DMS 273 (cell line): ENCODE data around the gene B3GNT5.

Experiments used
- DNase-seq: peaks from one replicate; lab custom pipeline; 2025; ENCODE audit not compliant: unreplicated experiment; lab: John Stamatoyannopoulos, UW

The B3GNT5 gene

DNA sequence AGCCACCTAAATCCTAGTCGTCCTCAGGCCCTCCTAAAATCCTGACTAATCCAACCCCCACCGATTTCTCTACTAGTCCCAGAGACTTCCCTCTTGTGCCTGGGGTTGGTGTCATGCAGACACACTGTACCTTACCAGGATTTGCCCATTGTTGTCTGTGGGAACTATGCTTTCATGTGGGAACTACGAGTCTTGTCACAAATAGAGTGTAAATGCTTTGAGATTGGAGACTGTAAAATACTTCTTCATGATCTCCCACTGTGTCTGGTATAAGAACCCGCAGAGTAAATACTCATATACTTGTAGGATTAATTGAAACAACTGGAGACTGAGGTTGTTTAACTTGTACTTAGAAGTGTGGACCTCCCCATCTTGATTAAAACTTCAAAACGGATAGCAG, 11.2 kb downstream of the B3GNT5 start:
- no peak for DNase-seq

DNA sequence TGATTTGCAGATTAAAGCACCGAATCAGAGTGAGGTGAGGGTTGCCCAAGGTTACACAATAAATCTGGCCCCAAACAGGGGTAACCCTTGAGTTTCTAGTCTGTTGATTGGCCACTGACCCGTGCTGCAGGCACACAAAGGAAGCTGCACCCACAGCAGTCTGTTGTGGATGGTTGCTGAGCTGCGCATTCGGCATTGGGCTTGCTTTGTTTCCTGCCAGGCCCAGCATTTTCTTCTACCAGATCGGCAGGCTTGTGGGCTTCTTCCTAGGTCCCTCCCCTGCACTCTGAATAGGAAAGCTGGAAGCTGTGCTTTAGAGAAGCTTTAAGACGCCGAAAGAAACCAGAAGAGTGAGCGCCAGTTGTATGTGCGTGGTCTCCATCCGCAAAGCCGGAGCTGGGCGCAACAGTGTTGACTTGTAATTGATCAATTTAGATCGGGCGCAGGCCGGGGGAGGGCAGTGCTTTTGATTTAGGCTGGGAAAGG, 12.1 kb downstream of the B3GNT5 start:
- no peak for DNase-seq

DNA sequence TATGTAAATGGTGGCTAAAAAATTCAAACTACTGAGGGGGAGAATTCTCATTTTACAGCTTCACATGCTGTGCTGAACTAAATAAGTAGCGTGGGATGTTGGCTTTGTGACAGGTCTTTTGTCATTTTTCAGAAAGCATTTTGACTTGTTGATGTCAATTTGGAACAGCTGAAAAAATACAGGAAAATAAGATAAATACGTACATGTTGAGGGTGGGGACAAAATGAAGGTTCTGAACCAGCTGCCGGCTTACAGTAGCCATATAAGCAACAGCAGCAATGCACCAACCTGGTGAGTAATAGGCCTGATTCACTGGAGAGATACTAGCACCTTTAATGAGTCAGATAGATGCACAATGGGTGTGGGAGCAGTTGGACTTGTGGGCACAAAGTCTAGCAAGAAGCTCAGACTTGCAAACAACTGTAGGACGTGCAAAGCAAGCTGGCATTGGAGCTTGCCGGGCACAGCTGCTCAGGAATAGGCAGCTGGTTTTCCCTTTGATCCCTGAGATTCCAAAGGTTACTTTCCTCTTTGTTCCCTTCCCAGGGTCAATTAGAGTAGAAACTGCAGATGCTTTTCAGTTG, 12.9 kb downstream of the B3GNT5 start:
- peak; percentile 38 for DNase-seq

GRCh38 chr3:183266454-183266853, 13.4 kb downstream of the B3GNT5 start:
- DNase-seq = no peak

GRCh38 chr3:183267140-183267539, 14.1 kb downstream of the B3GNT5 start:
- no peak for DNase-seq

DNA sequence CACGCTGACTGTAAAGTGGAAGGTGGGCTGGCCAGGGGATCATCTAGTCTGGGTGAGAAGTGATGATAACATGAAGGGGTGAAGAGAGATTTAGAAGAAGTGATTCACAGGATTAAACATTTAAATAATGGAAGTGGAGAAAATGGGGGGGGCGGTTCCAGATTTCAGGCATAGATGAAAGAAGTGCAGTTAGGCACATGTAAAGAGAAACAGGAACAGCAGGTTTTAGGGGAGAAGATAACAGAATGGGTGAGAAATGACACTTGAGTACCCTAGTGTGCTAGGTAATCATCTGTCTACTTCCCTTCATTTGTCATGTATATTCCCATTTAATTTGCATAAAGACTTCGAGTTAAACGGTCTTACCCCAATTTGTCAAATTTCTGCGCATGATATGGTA, 15.3 kb downstream of the B3GNT5 start:
- no peak for DNase-seq

DNA sequence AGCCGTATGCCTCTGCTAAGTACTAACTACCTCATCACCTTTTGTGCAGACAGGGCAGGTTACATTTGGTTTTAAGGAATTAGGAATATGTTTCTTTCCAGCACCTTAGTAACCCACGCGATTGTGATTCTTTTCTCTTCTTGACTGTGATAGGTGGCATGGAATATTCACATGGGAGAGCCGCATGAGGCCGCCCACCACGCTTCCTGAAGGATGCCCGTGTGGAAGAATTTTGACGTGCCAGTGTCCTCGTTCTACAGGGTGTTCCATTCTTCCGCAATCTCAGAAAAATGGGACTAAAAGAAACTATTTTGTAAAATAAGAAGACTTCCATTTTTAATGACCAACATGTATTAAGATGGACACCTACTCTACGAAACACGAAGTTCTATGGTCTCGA, 16.3 kb downstream of the B3GNT5 start:
- no peak for DNase-seq

- DNase-seq = no peak
Measured at GRCh38 chr3:183270344-183270743, 17.3 kb downstream of the B3GNT5 start.

DNA sequence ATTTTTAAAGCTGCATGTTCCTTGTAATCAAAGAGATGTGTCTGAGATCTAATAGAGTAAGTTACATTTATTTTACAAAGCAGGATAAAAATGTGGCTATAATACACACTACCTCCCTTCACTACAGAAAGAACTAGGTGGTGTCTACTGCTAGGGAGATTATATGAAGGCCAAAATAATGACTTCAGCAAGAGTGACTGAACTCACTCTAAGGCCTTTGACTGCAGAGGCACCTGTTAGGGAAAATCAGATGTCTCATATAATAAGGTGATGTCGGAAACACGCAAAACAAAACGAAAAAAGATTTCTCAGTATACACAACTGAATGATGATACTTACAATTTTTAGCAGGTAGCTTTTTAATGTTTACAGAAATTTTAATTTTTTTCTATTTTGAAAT, 19.1 kb downstream of the B3GNT5 start:
- DNase-seq = no peak

DNA sequence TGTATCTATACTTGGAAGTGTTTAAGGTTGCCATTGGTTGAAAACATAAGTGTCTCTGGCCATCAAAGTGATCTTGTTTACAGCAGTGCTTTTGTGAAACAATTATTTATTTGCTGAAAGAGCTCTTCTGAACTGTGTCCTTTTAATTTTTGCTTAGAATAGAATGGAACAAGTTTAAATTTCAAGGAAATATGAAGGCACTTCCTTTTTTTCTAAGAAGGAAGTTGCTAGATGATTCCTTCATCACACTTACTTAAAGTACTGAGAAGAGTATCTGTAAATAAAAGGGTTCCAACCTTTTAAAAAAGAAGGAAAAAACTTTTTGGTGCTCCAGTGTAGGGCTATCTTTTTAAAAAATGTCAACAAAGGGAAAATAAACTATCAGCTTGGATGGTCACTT, 19.7 kb downstream of the B3GNT5 start:
- no peak for DNase-seq

GRCh38 chr3:183274609-183275008, 21.6 kb downstream of the B3GNT5 start:
- DNase-seq = no peak

DNA sequence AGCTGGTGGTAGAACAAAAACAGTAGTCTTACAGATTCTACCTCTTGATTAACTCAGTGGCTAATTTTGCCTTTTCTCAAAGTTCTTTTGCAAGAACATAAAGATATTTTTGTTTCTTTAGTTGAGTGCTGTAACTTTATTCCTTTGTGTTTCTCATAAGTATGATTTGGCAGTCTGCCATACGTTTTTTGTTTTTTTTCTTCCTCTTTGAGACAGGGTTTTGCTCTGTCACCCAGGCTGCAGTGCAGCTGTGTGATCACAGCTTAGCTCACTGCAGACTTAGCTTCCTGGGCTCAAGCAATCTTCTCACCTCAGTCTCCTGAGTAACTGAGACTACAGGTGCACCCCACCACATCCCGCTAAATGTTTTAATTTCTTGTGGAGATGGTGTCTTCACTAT, 22.4 kb downstream of the B3GNT5 start:
- peak; percentile 18 for DNase-seq

DNA sequence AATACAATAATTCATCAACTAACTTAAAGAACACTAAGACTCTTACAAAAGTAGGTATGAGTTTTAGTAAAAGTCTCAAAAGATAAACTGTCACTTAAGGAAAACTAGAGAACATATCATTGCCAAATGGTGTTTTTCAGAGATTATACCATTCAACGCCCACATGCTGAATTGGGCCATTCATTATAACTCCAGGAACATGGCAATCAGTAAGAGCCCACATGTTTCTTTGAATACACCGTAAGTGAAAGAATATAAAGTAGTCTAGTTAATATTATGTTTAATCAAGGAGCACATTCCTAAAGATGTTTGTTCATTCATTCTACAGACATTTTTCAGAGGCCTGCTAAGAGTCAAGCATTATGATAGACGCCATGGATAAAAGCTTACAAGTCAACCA, 22.9 kb downstream of the B3GNT5 start:
- DNase-seq = no peak

GRCh38 chr3:183277260-183277659, 24.2 kb downstream of the B3GNT5 start:
- no peak for DNase-seq

- no peak for DNase-seq
Measured at GRCh38 chr3:183278479-183279088, 25.5 kb downstream of the B3GNT5 start.

DNA sequence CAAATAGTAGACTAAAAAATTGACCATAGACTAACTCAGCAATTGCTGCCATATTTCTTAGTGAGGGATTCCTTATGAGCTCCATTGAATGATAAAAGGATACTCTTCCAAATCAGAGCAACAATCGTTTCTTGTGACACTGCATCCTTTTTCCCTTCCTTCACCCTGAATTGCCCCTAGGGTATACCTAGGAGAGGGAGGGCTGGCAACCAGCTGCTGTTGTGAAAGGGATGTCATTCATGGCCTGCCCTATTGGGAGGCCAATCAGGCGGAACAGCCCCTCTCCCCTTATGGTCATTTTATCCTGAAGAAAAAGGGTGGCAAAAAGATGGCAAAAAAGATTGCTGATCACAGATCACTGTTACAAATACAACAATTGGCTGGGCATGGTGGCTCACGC, 26.3 kb downstream of the B3GNT5 start:
- no peak for DNase-seq

- DNase-seq = no peak
Measured at GRCh38 chr3:183281126-183281797, 28.2 kb downstream of the B3GNT5 start.

DNA sequence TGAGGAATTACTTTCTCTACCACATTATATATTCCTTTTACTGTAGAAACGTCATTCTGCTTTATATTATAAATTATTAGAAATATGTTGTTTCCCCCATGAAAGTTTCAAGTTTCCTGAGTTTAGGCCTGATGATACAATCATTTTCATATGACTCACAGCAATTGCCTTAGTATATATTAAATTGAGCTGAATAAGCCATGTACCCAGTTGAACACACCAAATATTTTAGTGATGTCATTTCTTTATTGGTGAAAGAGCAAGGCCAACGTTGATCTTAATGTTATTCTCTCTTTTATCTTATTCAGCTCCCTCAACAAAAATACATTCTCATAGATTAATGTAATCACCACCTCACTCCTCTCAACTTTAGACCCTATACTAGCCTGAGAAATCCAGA, 30.8 kb downstream of the B3GNT5 start:
- DNase-seq = no peak

GRCh38 chr3:183284570-183284969, 31.5 kb downstream of the B3GNT5 start:
- DNase-seq = no peak

DNA sequence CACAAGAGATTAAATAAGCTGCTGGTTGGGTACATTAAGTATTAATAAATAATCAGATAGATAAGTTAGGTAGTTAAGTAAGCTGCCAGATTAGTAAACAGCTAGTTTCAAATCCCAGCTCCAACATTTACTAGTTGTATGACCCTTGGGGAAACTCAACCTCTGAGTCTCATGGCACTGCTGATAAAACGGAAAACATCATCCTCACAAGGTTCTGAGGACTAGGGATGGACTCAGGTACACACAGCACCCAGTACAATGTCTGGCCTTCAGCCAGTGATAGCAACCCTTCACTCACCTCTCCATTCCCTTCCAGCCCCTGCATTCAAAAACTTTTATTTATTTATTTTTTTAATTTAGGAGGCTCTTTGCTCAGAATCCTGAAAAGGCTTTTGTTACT, 32.3 kb downstream of the B3GNT5 start:
- DNase-seq = no peak

- peak; percentile 96 for DNase-seq
Measured at GRCh38 chr3:183285828-183286457, 32.9 kb downstream of the B3GNT5 start.
